WTC11 (cell line): ENCODE results near the gene MAN2B1. TPM values are rescaled to one million over a fixed set of nuclear protein-coding genes. Genes with fewer than 3 reads are reported as not detected.

Experiments
- ATAC-seq: fragments of 200-7000 bp; cut with Tn5 transposase; 2 replicates; pipeline ENCODE4 v1.10.0; 2021; ENCODE audit warnings: mild to moderate bottlenecking, moderate library complexity
- CTCF ChIA-PET: fragments of 300-600 bp; sonication (Branson Sonifier 250); formaldehyde crosslinking; loops from one replicate; lab custom pipeline; 2021; ENCODE audit warnings: antibody characterized with exemption; lab: Charles Lee
- POLR2A ChIA-PET: fragments of 350-600 bp; sonication (Branson Sonifier 250); formaldehyde crosslinking; loops from one replicate; lab custom pipeline; 2021; ENCODE audit warnings: antibody characterized with exemption; lab: Charles Lee
- DNase-seq: peaks from one replicate; pipeline ENCODE4 v3.0.0; 2021; ENCODE audit warnings: low spot score
- H3K27ac Mint-ChIP-seq: 2 replicates; pipeline ENCODE4 v1.8.0; 2021; ENCODE audit warnings: mixed read lengths
- H3K27me3 Mint-ChIP-seq: 2 replicates; pipeline ENCODE4 v1.8.0; 2021; ENCODE audit warnings: low read depth, mild to moderate bottlenecking, moderate library complexity, mixed read lengths
- H3K36me3 Mint-ChIP-seq: 2 replicates; pipeline ENCODE4 v1.8.0; 2021; ENCODE audit warnings: mixed read lengths
- H3K4me1 Mint-ChIP-seq: 2 replicates; pipeline ENCODE4 v1.8.0; 2022; ENCODE audit warnings: mixed read lengths
- H3K4me3 Mint-ChIP-seq: 2 replicates; pipeline ENCODE4 v1.8.0; 2021; ENCODE audit warnings: mild to moderate bottlenecking, moderate library complexity, mixed read lengths
- H3K9me3 Mint-ChIP-seq: 2 replicates; pipeline ENCODE4 v1.8.0; 2021; ENCODE audit warnings: mixed read lengths
- AFF4 ChIP-seq: sonication (generic); formaldehyde crosslinking; IDR thresholded peaks from 2 replicates; pipeline ENCODE4 v1.8.1; 2023; ENCODE audit warnings: mild to moderate bottlenecking, missing genetic modification reagents, borderline replicate concordance
- CDX4 ChIP-seq: fragments of 250-450 bp; sonication (Bioruptor Pico); IDR thresholded peaks from 2 replicates; pipeline ENCODE4 v1.9.0; 2021; ENCODE audit warnings: moderate library complexity, mild to moderate bottlenecking, inconsistent platforms, borderline replicate concordance
- CREB1 ChIP-seq: sonication (generic); formaldehyde crosslinking; IDR thresholded peaks from 2 replicates; pipeline ENCODE4 v1.8.0; 2023; ENCODE audit warnings: mild to moderate bottlenecking, missing genetic modification reagents
- CTCF ChIP-seq: fragments of 200-600 bp; IDR thresholded peaks from 2 replicates; pipeline ENCODE4 v1.8.0; 2022; ENCODE audit warnings: antibody characterized with exemption
- EMX1 ChIP-seq: fragments of 250-450 bp; sonication (Bioruptor Pico); IDR thresholded peaks from 2 replicates; pipeline ENCODE4 v1.8.0; 2021; ENCODE audit warnings: mild to moderate bottlenecking
- ERG ChIP-seq: fragments of 250-450 bp; sonication (Bioruptor Pico); IDR thresholded peaks from 2 replicates; pipeline ENCODE4 v1.8.0; 2021; ENCODE audit warnings: mild to moderate bottlenecking
- FOXP1 ChIP-seq: sonication (generic); formaldehyde crosslinking; IDR thresholded peaks from 2 replicates; pipeline ENCODE4 v1.8.0; 2022; ENCODE audit warnings: missing genetic modification reagents, mild to moderate bottlenecking, moderate library complexity, borderline replicate concordance
- GTF2I ChIP-seq: fragments of 250-450 bp; sonication (Bioruptor Pico); conservative IDR thresholded peaks from 2 replicates; pipeline ENCODE4 v1.4.0; 2021; ENCODE audit warnings: mild to moderate bottlenecking
- HMGA2 ChIP-seq: fragments of 250-450 bp; sonication (Bioruptor Pico); IDR thresholded peaks from 2 replicates; pipeline ENCODE4 v1.4.0; 2021; ENCODE audit warnings: mild to moderate bottlenecking, moderate library complexity
- KAT7 ChIP-seq: sonication (generic); formaldehyde crosslinking; IDR thresholded peaks from 2 replicates; pipeline ENCODE4 v1.8.1; 2023; ENCODE audit warnings: missing genetic modification reagents, mild to moderate bottlenecking, borderline replicate concordance
- MAX ChIP-seq: sonication (generic); formaldehyde crosslinking; IDR thresholded peaks from 2 replicates; pipeline ENCODE4 v1.8.0; 2022; ENCODE audit warnings: mild to moderate bottlenecking, missing genetic modification reagents
- NFATC4 ChIP-seq: fragments of 250-450 bp; sonication (Bioruptor Pico); IDR thresholded peaks from 2 replicates; pipeline ENCODE4 v1.9.0; 2021; ENCODE audit warnings: mild to moderate bottlenecking
- NFYB ChIP-seq: sonication (generic); formaldehyde crosslinking; conservative IDR thresholded peaks from 2 replicates; pipeline ENCODE4 v1.8.0; 2022; ENCODE audit warnings: low read depth, missing genetic modification reagents
- PREB ChIP-seq: sonication (generic); formaldehyde crosslinking; IDR thresholded peaks from 2 replicates; pipeline ENCODE4 v1.8.1; 2022; ENCODE audit warnings: mild to moderate bottlenecking, missing genetic modification reagents, moderate library complexity, borderline replicate concordance
- RORB ChIP-seq: fragments of 250-450 bp; sonication (Bioruptor Pico); IDR thresholded peaks from 2 replicates; pipeline ENCODE4 v1.9.0; 2021; ENCODE audit warnings: mild to moderate bottlenecking
- SOX15 ChIP-seq: fragments of 250-450 bp; sonication (Bioruptor Pico); IDR thresholded peaks from 2 replicates; pipeline ENCODE4 v1.9.0; 2021; ENCODE audit warnings: mild to moderate bottlenecking
- SP1 ChIP-seq: sonication (generic); formaldehyde crosslinking; conservative IDR thresholded peaks from 2 replicates; pipeline ENCODE4 v1.8.1; 2022; ENCODE audit warnings: missing genetic modification reagents
- ZBTB21 ChIP-seq: sonication (generic); formaldehyde crosslinking; IDR thresholded peaks from 2 replicates; pipeline ENCODE4 v1.8.1; 2023; ENCODE audit warnings: mild to moderate bottlenecking, missing genetic modification reagents, borderline replicate concordance
- ZBTB43 ChIP-seq: sonication (generic); formaldehyde crosslinking; IDR thresholded peaks from 2 replicates; pipeline ENCODE4 v1.8.1; 2023; ENCODE audit warnings: mild to moderate bottlenecking, missing genetic modification reagents
- ZNF317 ChIP-seq: sonication (generic); formaldehyde crosslinking; IDR thresholded peaks from 2 replicates; pipeline ENCODE4 v1.8.1; 2023; ENCODE audit warnings: low read depth, mild to moderate bottlenecking, moderate library complexity, missing genetic modification reagents, borderline replicate concordance
- ZNF423 ChIP-seq: fragments of 250-450 bp; sonication (Bioruptor Pico); IDR thresholded peaks from 2 replicates; pipeline ENCODE4 v2.1.2; 2022; ENCODE audit warnings: mild to moderate bottlenecking, moderate library complexity
- ZNF512 ChIP-seq: sonication (generic); formaldehyde crosslinking; IDR thresholded peaks from 2 replicates; pipeline ENCODE4 v1.8.1; 2022; ENCODE audit warnings: missing genetic modification reagents, borderline replicate concordance
- total RNA-seq: library from RNA; stranded (reverse); gene quantifications from 3 replicates; pipeline ENCODE4 v1.2.3, GENCODE V29; 2021

Gene MAN2B1
- total RNA-seq, 1 experiment from 2014 or later, result 73.4 TPM

GRCh38 chr19:12681074-12681987 lies 14.8 kb upstream of the MAN2B1 start, which contains the start of gene DHPS (continued):
- no peak for TF ChIP-seq ZBTB43 (CRISPR knock-in tag)
- no peak for TF ChIP-seq RORB (CRISPR knock-in tag)
- no peak for TF ChIP-seq PREB (CRISPR knock-in tag)
- TF ChIP-seq GTF2I, result no peak
- TF ChIP-seq ZNF423 (CRISPR knock-in tag), result 0 out of 2 replicates have a peak, but pooled peaks have one; percentile 5
- TF ChIP-seq SP1 (CRISPR knock-in tag), result peak; percentile 42
- TF ChIP-seq EMX1, result no peak
- peak; percentile 56; the same call in 1 of the 2 replicates for TF ChIP-seq ZBTB21 (CRISPR knock-in tag)
- no peak for TF ChIP-seq CTCF
- TF ChIP-seq ERG (CRISPR knock-in tag), result no peak
- 0 out of 2 replicates have a peak, but pooled peaks have one; percentile 68 for TF ChIP-seq KAT7
- 0 out of 2 replicates have a peak, but pooled peaks have one; percentile 18 for TF ChIP-seq ZNF317
- no peak for TF ChIP-seq CREB1 (CRISPR knock-in tag)
- TF ChIP-seq CDX4 (CRISPR knock-in tag), result no peak
- TF ChIP-seq HMGA2, result peak; percentile 17; the same call in 1 of the 2 replicates
- TF ChIP-seq ZNF512 (CRISPR knock-in tag), result no peak
- TF ChIP-seq, all 79 proteins: peak for 28

GRCh38 chr19:12680034-12680433 lies 13.5 kb upstream of the MAN2B1 start:
- H3K27ac Mint-ChIP-seq, result peak overlapping the region; percentile 27; the same call in 1 of the 2 replicates
- POLR2A ChIA-PET, result no interaction called here
- H3K4me3 Mint-ChIP-seq, result peak overlapping the region; percentile 89
- DNase-seq, result no peak
- peaks cover 5% of the 10 kb centered on the region; the same call in 1 of the 2 replicates for H3K4me1 Mint-ChIP-seq
- no peaks in the 10 kb centered on the region for H3K27me3 Mint-ChIP-seq
- CTCF ChIA-PET, result interaction anchor here (1.0 kb wide), 1 partner anchor 17 kb away, joined by 4 read pairs; no protein-coding TSS in a partner anchor
- H3K9me3 Mint-ChIP-seq, result no peaks in the 10 kb centered on the region
- ATAC-seq, result no peak
- peaks cover 39% of the 10 kb centered on the region for H3K36me3 Mint-ChIP-seq
- TF ChIP-seq FOXP1 (CRISPR knock-in tag) (no peak), NFATC4 (CRISPR knock-in tag) (no peak), SOX15 (no peak), NFYB (no peak), AFF4 (CRISPR knock-in tag) (no peak), HMGA2 (no peak), CDX4 (CRISPR knock-in tag) (no peak), MAX (CRISPR knock-in tag) (no peak)
